Fibroblast of the aortic adventitia (primary cell): Measurements from ENCODE around the gene THEM4. TPM values are rescaled to one million over a fixed set of nuclear protein-coding genes. Genes with fewer than 3 reads are reported as not detected.
"Not testable (repeated sequence)": the region's sequence is repeated elsewhere in the genome, so short reads cannot be mapped to it uniquely, and the experiment has no call there.

Experiments
- DNase-seq: peaks from one replicate; pipeline ENCODE4 v3.0.0-alpha.2; 2010; ENCODE audit warnings: low read depth
- H3K4me3 ChIP-seq: 2 replicates; pipeline ENCODE4 v1.5.1; 2011; ENCODE audit warnings: low read depth, mild to moderate bottlenecking, control low read depth, low read length, moderate library complexity
- total RNA-seq: library from RNA; depleted of rRNA; stranded (reverse); fragments of >200 nt; gene quantifications from 2 replicates; pipeline ENCODE4 v1.2.3, GENCODE V29; 2012; ENCODE audit warnings: low replicate concordance
- TF ChIP-seq, protein P1 (sequence below): IDR thresholded peaks from 2 replicates; pipeline ENCODE4 v1.5.1; 2011; ENCODE audit warnings: mild to moderate bottlenecking, low read length, control low read depth, inconsistent platforms; ENCODE audit not compliant: insufficient read depth

Gene THEM4
- total RNA-seq, 1 donor = 18.3 TPM

DNA sequence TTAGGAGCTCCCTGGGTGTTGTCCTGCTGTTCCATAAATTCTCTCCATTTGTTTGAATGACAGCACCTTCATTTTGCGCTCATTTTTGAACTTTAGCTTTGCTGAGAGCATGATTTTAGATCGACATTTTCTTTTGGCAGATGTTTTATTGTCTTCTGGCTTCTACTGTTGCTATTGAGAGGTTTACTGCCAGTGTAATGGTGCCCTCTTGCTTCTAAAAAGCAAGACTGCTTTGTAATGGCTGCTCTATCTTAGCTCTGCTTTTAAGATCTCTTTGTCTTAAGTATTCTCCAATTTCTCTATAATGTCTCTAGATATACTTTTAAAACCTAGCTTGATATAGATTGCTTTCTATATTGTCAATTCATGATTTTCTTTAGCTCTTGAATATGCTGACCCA lies 27.8 kb downstream of the THEM4 start:
- no peak overlapping the region for H3K4me3 ChIP-seq
- TF ChIP-seq, protein P1, sequence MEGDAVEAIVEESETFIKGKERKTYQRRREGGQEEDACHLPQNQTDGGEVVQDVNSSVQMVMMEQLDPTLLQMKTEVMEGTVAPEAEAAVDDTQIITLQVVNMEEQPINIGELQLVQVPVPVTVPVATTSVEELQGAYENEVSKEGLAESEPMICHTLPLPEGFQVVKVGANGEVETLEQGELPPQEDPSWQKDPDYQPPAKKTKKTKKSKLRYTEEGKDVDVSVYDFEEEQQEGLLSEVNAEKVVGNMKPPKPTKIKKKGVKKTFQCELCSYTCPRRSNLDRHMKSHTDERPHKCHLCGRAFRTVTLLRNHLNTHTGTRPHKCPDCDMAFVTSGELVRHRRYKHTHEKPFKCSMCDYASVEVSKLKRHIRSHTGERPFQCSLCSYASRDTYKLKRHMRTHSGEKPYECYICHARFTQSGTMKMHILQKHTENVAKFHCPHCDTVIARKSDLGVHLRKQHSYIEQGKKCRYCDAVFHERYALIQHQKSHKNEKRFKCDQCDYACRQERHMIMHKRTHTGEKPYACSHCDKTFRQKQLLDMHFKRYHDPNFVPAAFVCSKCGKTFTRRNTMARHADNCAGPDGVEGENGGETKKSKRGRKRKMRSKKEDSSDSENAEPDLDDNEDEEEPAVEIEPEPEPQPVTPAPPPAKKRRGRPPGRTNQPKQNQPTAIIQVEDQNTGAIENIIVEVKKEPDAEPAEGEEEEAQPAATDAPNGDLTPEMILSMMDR = no peak
- no peak for DNase-seq

- TF ChIP-seq, protein P1 = no peak
- H3K4me3 ChIP-seq = no peak overlapping the region
- no peak for DNase-seq
Measured at GRCh38 chr1:151875419-151876097, 33.8 kb downstream of the THEM4 start.

- not testable (repeated sequence) for H3K4me3 ChIP-seq, DNase-seq
Measured at GRCh38 chr1:151872776-151873175, 36.5 kb downstream of the THEM4 start.

- no peak overlapping the region for H3K4me3 ChIP-seq
- DNase-seq = no peak
- TF ChIP-seq, protein P1 = no peak
Measured at GRCh38 chr1:151871284-151872030, 37.9 kb downstream of the THEM4 start.

DNA sequence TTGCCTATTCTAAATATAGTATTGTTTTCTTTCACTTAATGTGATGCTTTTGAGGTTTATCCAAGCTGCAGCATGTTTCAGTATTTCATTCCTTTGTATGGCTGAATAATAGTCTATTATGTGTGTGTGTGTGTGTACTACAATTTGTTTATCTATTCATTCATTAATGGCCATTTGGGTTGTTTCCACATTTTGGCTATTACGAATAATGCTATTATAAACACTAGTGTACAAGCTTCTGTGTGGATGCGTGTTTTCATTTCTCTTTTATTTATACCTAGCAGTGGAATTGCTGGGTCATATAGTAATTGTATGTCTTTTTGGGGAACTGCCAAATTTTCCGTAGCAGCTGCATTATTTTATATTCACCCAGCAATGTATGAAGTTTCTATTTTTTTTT lies 40.8 kb downstream of the THEM4 start:
- no peak for DNase-seq
- TF ChIP-seq, protein P1 = no peak
- H3K4me3 ChIP-seq = no peak overlapping the region

GRCh38 chr1:151867765-151868411 lies 41.4 kb downstream of the THEM4 start:
- peak; percentile 85 for DNase-seq
- TF ChIP-seq, protein P1 = no peak
- H3K4me3 ChIP-seq = no peak overlapping the region

GRCh38 chr1:151867321-151867720 lies 42.0 kb downstream of the THEM4 start:
- peak; percentile 57 for DNase-seq
- TF ChIP-seq, protein P1 = no peak
- H3K4me3 ChIP-seq = no peak overlapping the region
